SKM-1 treated with dmso at 0.1 percent for 144 hours (cell line): ENCODE measurements around the gene MCU.
"Not testable (repeated sequence)": the region's sequence is repeated elsewhere in the genome, so short reads cannot be mapped to it uniquely, and the experiment has no call there.

Experiments used
- DNase-seq: peaks from one replicate; lab custom pipeline; 2025; ENCODE audit not compliant: unreplicated experiment; lab: John Stamatoyannopoulos, UW

The MCU gene

GRCh38 chr10:72758930-72759329 is 67.0 kb downstream of the MCU start:
- DNase-seq, result not testable (repeated sequence)

GRCh38 chr10:72759584-72759983 is 67.6 kb downstream of the MCU start:
- DNase-seq, result no peak

GRCh38 chr10:72761498-72761897 is 69.6 kb downstream of the MCU start:
- DNase-seq, result no peak

DNA sequence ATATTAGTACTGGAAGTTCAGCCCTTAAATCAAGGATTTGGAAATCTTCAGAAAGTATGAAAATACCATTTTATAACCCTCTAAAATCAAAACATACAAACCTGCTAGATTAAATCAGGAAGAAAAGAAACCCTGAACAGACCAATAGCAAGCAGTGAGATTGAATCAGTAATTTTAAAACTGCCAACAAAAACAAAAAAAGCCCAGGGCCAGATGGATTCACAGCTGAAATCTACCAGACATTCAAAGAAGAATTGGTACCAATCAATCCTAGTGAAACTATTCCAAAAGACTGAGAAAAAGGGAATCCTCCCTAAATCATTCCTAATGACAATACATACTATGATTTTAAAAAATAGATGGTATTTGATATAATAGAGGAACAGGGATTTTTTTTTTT is 70.1 kb downstream of the MCU start:
- DNase-seq, result no peak

DNA sequence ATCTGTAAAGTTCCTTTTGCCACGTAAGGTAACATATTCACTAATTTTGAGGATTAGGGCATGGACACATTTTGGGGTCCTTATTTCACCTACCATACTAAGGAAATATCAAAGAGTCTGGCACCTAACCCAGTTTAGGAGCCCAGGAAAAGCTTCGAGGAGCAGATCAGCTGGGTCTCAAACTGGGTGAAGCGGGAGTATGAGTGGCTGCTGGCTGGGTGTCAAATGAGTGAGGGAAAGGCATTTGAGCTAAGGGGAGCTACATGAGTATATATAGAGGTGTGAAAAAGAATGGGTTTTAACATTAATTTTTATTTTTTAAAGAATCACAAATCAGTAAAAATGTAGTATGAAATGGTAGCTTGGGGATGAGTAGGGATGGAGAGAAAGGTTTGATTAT is 71.3 kb downstream of the MCU start:
- no peak for DNase-seq

GRCh38 chr10:72764151-72764550 is 72.2 kb downstream of the MCU start:
- DNase-seq, result no peak

DNA sequence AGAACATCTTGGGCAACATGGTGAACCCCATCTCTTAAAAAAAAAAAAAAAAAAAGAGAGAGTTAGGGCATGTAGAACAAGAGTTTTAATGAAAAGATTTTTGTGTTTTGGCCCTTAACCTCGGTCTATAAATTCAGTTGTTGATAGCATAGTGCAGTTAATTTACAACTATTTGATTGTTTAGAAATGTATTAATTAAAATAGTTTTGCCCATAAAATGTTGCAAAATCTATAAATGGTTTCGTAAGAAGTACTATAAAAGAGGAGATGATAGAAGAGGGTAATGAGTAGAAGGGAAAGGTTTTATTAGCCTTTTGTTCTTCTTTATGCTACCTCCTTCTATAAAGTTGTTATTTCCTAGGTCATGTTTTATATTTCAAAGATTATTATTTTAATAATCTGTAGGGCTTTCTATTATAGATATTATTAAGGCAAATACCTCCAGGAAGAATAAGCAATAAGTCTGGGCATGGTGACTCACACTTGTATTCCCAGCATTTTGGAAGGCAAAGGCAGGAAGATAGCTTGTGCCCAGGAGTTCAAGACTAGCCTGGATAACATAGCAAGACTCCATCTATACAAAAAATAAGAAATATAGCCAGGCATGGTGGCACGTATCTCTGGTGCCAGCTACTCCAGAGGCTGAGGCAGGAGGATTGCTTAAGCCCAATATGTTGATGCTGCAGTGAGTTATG is 73.3 kb downstream of the MCU start:
- DNase-seq, result no peak

DNA sequence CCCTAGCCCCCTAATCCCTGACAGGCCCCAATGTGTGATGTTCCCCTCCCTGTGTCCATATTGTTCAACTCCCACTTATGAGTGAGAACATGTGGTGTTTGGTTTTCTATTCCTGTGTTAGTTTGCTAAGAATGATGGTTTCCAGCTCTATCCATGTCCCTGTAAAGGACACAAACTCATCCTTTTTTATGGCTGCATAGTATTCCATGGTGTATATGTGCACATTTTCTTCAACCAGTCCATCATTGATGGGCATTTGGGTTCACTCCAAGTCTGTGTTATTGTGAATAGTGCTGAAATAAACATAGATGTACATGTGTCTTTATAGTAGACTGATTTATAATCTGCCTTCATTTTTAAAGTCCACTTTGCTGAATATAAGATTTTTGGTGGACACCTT is 79.3 kb downstream of the MCU start:
- not testable (repeated sequence) for DNase-seq

- DNase-seq, result no peak
Measured at GRCh38 chr10:72772031-72772430, 80.1 kb downstream of the MCU start.

DNA sequence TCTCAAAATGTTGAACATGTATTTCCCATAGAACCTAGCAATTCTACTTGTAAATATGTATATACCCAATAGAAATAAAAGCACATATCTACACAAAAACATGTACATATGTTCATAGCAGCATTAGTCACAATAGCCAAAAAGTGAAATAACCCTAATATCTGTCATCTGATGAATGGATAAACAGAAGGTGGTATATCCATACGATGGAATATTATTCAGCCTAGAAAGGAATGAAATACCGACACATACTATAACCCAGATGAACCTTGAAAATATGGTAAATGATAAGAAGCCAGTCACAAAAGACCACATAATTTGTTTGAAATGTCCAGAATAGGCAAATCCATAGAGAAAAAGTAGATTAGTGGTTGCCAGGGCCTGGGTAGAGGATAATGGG is 87.9 kb downstream of the MCU start:
- no peak for DNase-seq

DNA sequence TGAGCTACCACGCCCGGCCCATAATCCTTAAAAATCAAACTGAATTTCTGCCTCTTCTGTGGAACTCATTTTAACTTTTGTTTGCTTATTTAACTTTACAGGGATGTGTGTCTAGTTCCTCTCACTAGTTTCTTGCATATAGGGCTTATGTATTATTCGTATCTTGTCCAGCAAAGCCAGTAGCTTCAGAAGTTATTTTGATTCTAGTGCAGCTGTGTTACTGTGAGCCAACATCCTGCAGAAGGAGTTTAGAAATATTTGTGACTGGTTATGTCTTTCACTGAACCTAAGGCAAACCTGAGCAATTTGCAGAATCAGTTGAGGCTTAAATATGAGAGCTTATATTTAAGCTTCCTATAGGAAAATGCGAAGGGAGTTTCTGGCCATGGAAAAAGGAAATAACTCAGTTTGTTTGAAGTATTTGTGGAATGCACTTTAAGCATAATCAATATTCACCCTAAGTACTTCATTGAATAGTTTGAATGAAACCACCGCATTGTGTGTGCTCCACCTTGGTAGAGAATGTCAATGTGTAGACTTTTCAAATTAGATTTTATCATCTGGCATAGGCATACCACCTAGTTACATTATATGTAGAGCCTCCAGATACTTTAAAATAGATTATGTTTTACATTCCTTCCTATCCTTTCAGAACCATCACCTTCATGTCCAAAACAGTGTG is 90.8 kb downstream of the MCU start:
- DNase-seq, result no peak

DNA sequence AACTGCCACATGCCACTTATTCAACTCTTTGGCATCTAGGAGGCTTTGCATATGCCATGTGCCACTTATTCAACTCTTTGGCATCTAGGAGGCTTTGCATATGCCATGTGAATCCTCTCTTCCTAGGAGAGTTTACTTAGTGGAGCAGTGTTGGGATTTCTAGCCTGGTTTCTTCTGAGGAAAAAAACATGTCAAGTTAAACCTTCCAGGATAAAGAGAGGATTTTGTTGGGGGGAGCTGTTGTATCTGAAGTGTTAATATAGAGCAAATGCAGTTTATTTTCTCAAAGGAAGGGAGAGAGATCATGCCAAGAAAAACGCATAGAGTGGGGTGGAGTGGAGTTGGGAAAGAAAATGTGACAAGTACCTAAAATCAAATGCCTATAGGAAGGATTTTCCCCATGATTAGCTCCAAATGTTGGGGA is 91.5 kb downstream of the MCU start:
- no peak for DNase-seq

GRCh38 chr10:72784551-72785351 is 92.8 kb downstream of the MCU start:
- DNase-seq, result no peak

GRCh38 chr10:72785409-72785808 is 93.5 kb downstream of the MCU start:
- DNase-seq, result no peak

DNA sequence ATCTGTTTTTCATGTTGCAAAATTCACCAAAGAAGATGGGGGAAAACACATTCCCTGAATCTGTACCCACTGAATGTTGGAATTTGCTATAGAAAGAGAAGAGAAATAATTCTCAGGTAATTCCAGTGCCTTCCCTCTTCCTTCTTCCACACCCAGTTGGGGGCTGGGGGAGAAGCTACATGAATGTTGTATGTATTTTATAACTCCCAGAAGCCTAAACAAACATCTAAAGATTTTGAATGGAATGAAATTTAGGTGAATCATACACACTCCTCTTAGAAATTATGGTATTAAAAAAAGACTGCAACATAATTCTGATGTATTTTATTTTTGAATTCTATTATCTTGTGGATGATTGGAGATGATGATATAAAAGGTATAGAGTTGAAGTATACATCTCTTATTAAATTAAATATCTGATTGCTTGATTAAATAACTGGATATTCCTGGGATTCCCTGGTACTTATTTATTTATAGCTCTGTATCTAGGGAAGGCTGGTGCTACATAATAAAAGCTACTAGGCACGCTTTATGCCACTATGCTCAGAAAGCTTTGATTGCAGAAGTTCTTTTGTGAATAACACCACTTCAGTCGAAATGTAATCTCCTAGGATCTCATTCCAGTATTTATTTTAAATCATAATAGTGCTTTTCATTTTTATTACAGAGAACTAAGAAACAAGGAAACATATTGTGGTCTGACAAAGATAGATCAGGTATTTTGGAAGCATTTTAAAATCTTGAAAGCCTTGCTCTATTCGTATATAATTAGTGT is 98.5 kb downstream of the MCU start:
- DNase-seq, result no peak

DNA sequence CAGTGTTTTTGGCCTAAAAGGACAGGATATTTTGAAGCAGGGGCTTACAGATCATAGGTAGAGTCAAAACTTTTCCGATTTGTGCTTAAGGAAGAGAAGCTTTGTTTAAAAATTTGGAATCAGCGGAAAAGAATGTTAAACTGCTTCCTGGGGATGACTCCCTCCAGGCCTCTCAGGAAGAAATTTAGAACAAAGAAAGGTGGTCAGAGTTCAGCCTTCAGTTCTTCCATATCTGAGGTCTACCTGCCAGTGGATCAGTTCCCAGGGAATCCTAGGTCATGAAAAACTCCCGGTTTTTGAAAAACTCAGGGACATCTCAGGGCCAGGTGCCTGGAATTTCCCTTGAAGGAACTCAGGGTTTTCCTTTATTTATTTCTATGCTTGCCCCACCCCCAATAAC is 100.3 kb downstream of the MCU start:
- no peak for DNase-seq

DNA sequence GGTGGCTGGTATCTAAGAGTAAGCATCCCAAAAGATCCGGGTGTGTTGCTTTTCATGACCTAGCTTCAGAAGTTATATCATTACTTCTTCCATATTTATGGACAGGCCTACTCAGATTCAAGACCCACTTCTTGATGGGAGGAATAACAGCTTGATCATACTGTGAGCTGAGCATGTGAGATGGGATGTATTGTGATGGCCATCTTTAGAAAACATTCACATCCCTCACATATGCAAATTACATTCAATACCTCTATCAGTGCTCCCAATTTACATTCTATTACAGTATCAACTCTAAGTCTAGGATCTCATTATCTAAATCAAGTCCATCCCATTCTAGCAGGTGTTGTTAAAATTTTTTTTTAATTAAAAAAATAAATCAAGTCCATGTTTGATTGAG is 101.8 kb downstream of the MCU start:
- DNase-seq, result no peak

DNA sequence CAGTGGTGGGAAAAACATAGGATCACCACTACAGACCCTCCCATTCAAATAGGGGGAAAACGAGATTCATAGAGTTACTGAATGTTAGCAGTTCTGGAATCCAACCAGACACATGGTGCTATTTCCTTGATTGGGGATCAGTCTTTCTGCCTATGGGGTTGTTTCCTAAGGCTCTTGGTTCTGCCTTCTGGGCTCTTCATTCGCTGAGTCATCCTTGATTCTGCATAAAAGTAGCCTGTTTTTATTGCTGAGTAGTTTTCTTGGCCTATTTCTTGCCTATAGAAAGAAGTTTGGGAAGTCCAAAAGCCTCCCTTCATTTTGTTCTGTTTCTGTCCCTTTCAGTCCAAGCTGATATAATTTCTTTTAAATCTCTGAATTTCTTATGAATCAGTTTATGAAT is 102.3 kb downstream of the MCU start:
- no peak for DNase-seq

GRCh38 chr10:72796042-72796441 is 104.1 kb downstream of the MCU start:
- DNase-seq, result no peak

- DNase-seq, result no peak
Measured at GRCh38 chr10:72796538-72796937, 104.6 kb downstream of the MCU start.

GRCh38 chr10:72800000-72800740 is 108.2 kb downstream of the MCU start:
- no peak for DNase-seq
